CD4-positive, alpha-beta T cell treated with Interferon gamma for 1 hour (primary cell): ENCODE measurements around the gene GGN.
"Not testable (repeated sequence)": the region's sequence is repeated elsewhere in the genome, so short reads cannot be mapped to it uniquely, and the experiment has no call there.

ENCODE experiments used
- DNase-seq: peaks from one replicate; pipeline ENCODE4 v3.0.0-alpha.2; 2020

GGN gene

GRCh38 chr19:38387550-38388348, at the start of gene GGN:
TSS of gene GGN (minus strand) at chr19:38388034. CDS start at chr19:38387261, 773 bp downstream.
- DNase-seq = peak; percentile 78

GRCh38 chr19:38437295-38437694, 49.5 kb upstream of the GGN start:
- no peak for DNase-seq

- DNase-seq = no peak
Observed at GRCh38 chr19:38434549-38435051, 46.8 kb upstream of the GGN start.

- peak; percentile 50 for DNase-seq
Observed at GRCh38 chr19:38433268-38433733, 45.5 kb upstream of the GGN start, which contains the start of gene RYR1. TSS of gene RYR1 (plus strand) at chr19:38433691. CDS start at chr19:38433830, 139 bp downstream.

- DNase-seq = no peak
Observed at GRCh38 chr19:38430931-38431330, 43.1 kb upstream of the GGN start.

- DNase-seq = no peak
Observed at GRCh38 chr19:38429811-38430156, 42.0 kb upstream of the GGN start.

GRCh38 chr19:38429055-38429810, 41.4 kb upstream of the GGN start:
- no peak for DNase-seq

GRCh38 chr19:38427035-38427677, 39.3 kb upstream of the GGN start:
- DNase-seq = peak; percentile 13

- peak; percentile 57 for DNase-seq
Observed at GRCh38 chr19:38425810-38426466, 38.1 kb upstream of the GGN start, which contains the start of gene RASGRP4. TSS of gene RASGRP4 (minus strand) at chr19:38426219. CDS start at chr19:38426091, 128 bp downstream.

- no peak for DNase-seq
Observed at GRCh38 chr19:38425222-38425809, 37.5 kb upstream of the GGN start.

GRCh38 chr19:38424272-38424671, 36.4 kb upstream of the GGN start:
- no peak for DNase-seq

GRCh38 chr19:38422438-38422837, 34.6 kb upstream of the GGN start:
- no peak for DNase-seq

- DNase-seq = no peak
Observed at GRCh38 chr19:38421856-38422255, 34.0 kb upstream of the GGN start.

GRCh38 chr19:38420935-38421334, 33.1 kb upstream of the GGN start:
- no peak for DNase-seq

- peak; percentile 77 for DNase-seq
Observed at GRCh38 chr19:38417544-38418506, 30.0 kb upstream of the GGN start.

- DNase-seq = no peak
Observed at GRCh38 chr19:38417146-38417543, 29.3 kb upstream of the GGN start.

GRCh38 chr19:38413416-38413815, 25.6 kb upstream of the GGN start:
- no peak for DNase-seq

- no peak for DNase-seq
Observed at GRCh38 chr19:38412961-38413360, 25.1 kb upstream of the GGN start.

GRCh38 chr19:38412491-38412890, 24.7 kb upstream of the GGN start:
- DNase-seq = no peak

- DNase-seq = not testable (repeated sequence)
Observed at GRCh38 chr19:38411898-38412297, 24.1 kb upstream of the GGN start.
